GM21717 (cell line): Measurements from ENCODE around the gene SCGB2A2.

Experiments
- ATAC-seq: cut with Tn5 transposase; IDR thresholded peaks from one replicate; pipeline ENCODE4 v1.9.1; 2021; ENCODE audit warnings: mild to moderate bottlenecking, moderate library complexity; ENCODE audit not compliant: unreplicated experiment

The SCGB2A2 gene

DNA sequence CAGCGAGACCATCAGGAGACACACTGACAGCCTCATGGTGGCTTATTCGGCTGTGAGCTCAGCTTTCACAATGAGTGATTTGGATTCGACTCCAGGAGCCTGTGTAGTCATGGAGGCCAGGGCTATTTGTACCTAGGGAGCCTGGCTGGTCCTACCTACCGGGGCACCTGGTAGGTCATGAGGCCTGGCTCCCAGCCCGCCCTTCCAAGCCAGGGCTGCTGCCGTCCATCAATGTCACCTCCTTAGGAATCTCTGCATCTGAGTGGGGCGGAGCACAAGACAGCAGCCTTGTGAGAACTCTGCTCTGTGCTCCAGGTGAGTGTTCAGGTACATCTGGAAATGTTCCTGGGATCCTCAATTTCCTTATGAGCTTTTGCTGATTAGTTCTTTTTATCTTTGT lies 29.0 kb downstream of the SCGB2A2 start, which contains the start of gene SCGB1D4:
Gene SCGB1D4 (minus strand): TSS at position 101 of the 400 bp plus-strand sequence. CDS start 65 bp downstream, at position 36.
- no peak for ATAC-seq

- ATAC-seq = no peak
Observed at GRCh38 chr11:62306227-62306626, 36.3 kb downstream of the SCGB2A2 start.

DNA sequence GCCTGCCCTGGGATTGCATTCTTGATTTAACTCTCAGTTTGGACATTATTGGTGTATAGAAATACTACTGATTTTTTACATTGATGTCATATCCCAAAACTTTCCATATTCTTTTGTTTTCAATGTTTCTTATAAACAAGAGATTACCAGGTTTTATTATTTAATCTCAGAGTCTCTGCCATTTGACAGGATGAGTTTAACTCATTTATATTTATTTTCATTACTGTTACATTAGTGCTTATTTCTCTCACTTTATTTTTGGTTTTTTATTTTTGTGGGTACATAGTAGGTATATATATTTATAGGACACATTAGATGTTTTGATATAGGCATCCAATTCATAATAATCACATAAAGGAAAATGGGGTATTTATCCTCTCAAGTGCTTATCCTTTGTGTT lies 38.0 kb downstream of the SCGB2A2 start:
- ATAC-seq = no peak

DNA sequence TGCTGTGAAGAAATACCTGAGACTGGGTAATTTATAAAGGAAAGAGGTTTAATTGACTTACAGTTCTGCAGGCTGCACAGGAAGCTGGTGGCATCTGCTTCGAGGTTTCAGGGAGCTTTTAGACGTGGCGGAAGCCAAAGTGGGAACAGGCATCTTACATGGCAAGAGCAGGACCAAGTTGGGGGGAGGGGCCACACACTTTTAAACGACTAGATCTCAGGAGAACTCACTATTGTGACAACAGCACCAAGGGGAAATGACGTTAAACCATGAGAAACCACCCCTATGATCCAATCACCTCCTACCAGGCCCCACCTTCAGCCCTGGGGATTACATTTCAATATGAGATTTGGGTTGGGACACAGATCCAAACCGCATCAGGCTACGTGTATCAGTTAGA lies 40.0 kb downstream of the SCGB2A2 start:
- no peak for ATAC-seq

DNA sequence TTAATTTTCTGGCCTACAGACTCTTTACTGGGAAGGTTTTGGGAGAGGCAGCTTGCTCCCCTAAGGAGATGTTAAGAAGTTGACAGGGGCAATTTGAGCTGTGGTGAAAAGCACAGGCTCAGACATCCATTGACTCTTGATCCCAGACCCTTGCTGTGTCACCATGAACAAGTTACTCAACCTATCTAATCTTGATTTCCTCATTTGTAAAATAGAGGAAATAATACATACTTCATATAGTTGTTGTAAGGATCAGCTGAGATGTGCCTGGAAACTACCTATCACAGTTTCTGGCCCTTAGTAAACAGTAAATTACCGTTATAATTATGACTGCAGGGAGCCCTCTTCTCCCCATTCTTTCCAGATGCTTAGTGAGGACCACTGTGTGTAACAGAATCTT lies 45.5 kb downstream of the SCGB2A2 start:
- no peak for ATAC-seq

GRCh38 chr11:62322524-62322923 lies 52.6 kb downstream of the SCGB2A2 start:
- no peak for ATAC-seq
